Measurements from ENCODE around the gene PAK4. TPM values are rescaled to one million over a fixed set of nuclear protein-coding genes. Genes with fewer than 3 reads are reported as not detected.

The PAK4 gene
- total and polyA plus RNA-seq, 2 experiments from 2014 or later, result 20.3 to 39.6 TPM

Other genes starting within 250 kb of the PAK4 start
- gene RINL, start 247.5 kb upstream of the PAK4 start, total RNA-seq, result 3.9 and 5.6 TPM in 2 replicates
- gene RINL, start 247.5 kb upstream of the PAK4 start, polyA plus RNA-seq, result 4.6 and 7.7 TPM in 2 replicates
- 52.1 and 61.9 TPM in 2 replicates for gene SIRT2, start 226.2 kb upstream of the PAK4 start, total RNA-seq
- gene SIRT2, start 226.2 kb upstream of the PAK4 start, polyA plus RNA-seq, result 75.9 and 78.7 TPM in 2 replicates
- gene NFKBIB, start 225.8 kb upstream of the PAK4 start, total RNA-seq, result 20.8 and 24.1 TPM in 2 replicates
- gene NFKBIB, start 225.8 kb upstream of the PAK4 start, polyA plus RNA-seq, result 29.6 and 30.1 TPM in 2 replicates
- not detected in 2 replicates for gene CCER2, start 213.6 kb upstream of the PAK4 start, total RNA-seq
- gene CCER2, start 213.6 kb upstream of the PAK4 start, polyA plus RNA-seq, result 0.74 and 1.1 TPM in 2 replicates
- 24.2 and 27.3 TPM in 2 replicates for gene SARS2, start 195.0 kb upstream of the PAK4 start, total RNA-seq
- 47.7 and 67.6 TPM in 2 replicates for gene SARS2, start 195.0 kb upstream of the PAK4 start, polyA plus RNA-seq
- 35.8 and 43.4 TPM in 2 replicates for gene MRPS12, start 194.8 kb upstream of the PAK4 start, total RNA-seq
- 61.1 and 66.8 TPM in 2 replicates for gene MRPS12, start 194.8 kb upstream of the PAK4 start, polyA plus RNA-seq
- gene FBXO17, start 150.0 kb upstream of the PAK4 start, total RNA-seq, result 41.9 and 48.4 TPM in 2 replicates
- 49.4 and 59.9 TPM in 2 replicates for gene FBXO17, start 150.0 kb upstream of the PAK4 start, polyA plus RNA-seq
- 6.7 and 15.2 TPM in 2 replicates for gene FBXO27, start 93.2 kb upstream of the PAK4 start, total RNA-seq
- 10.3 and 11.0 TPM in 2 replicates for gene FBXO27, start 93.2 kb upstream of the PAK4 start, polyA plus RNA-seq
- gene ACP7, start 41.4 kb upstream of the PAK4 start, total RNA-seq, result 0.16 and 0.23 TPM in 2 replicates
- gene ACP7, start 41.4 kb upstream of the PAK4 start, polyA plus RNA-seq, result 0.13 and 0.21 TPM in 2 replicates
- 1.6 and 2.5 TPM in 2 replicates for gene NCCRP1, start 71.2 kb downstream of the PAK4 start, total RNA-seq
- gene NCCRP1, start 71.2 kb downstream of the PAK4 start, polyA plus RNA-seq, result 7.0 and 13.6 TPM in 2 replicates
- 2.5 TPM in 1 of 2 replicates, not detected in the other for gene SYCN, start 78.5 kb downstream of the PAK4 start, total RNA-seq
- gene SYCN, start 78.5 kb downstream of the PAK4 start, polyA plus RNA-seq, result 0.37 TPM in 1 of 2 replicates, not detected in the other
- gene IFNL3, start 119.2 kb downstream of the PAK4 start, total RNA-seq, result not detected in 2 replicates
- 0.26 TPM in 1 of 2 replicates, not detected in the other for gene IFNL3, start 119.2 kb downstream of the PAK4 start, polyA plus RNA-seq
- not detected in 2 replicates for gene IFNL4, start 123.1 kb downstream of the PAK4 start, total RNA-seq
- gene IFNL4, start 123.1 kb downstream of the PAK4 start, polyA plus RNA-seq, result 0.29 TPM in 1 of 2 replicates, not detected in the other
- gene IFNL2, start 142.6 kb downstream of the PAK4 start, total RNA-seq, result not detected in 2 replicates
- gene IFNL2, start 142.6 kb downstream of the PAK4 start, polyA plus RNA-seq, result not detected in 2 replicates
- gene IFNL1, start 170.6 kb downstream of the PAK4 start, total RNA-seq, result not detected in 2 replicates
- gene IFNL1, start 170.6 kb downstream of the PAK4 start, polyA plus RNA-seq, result not detected in 2 replicates
- 1.1 and 2.4 TPM in 2 replicates for gene LRFN1, start 195.1 kb downstream of the PAK4 start, total RNA-seq
- gene LRFN1, start 195.1 kb downstream of the PAK4 start, polyA plus RNA-seq, result 5.6 and 6.1 TPM in 2 replicates
- gene GMFG, start 210.3 kb downstream of the PAK4 start, total RNA-seq, result 0.32 TPM in 1 of 2 replicates, not detected in the other
- 0.86 and 2.9 TPM in 2 replicates for gene GMFG, start 210.3 kb downstream of the PAK4 start, polyA plus RNA-seq
- gene SAMD4B, start 216.6 kb downstream of the PAK4 start, total RNA-seq, result 39.2 and 54.8 TPM in 2 replicates
- gene SAMD4B, start 216.6 kb downstream of the PAK4 start, polyA plus RNA-seq, result 61.0 and 66.5 TPM in 2 replicates